K562 (cell line): ENCODE data around the gene HOXA10. TPM values are rescaled to one million over a fixed set of nuclear protein-coding genes. Genes with fewer than 3 reads are reported as not detected.

Experiments used
- ATAC-seq: fragments of 200-7000 bp; cut with Tn5 transposase; 3 replicates; pipeline ENCODE4 v1.9.1; 2020; ENCODE audit warnings: moderate library complexity
- BruUV-seq: library from RNA; stranded (reverse); fragments of 400-500 nt; replicated peaks from 2 replicates; lab custom pipeline; 2021; lab: Mats Ljungman, UMichigan
- CTCF ChIA-PET: fragments of 300-600 bp; formaldehyde crosslinking; extraction: SDS; loops from one replicate; lab custom pipeline; 2021; ENCODE audit warnings: low intra/inter-chr PET ratio; lab: Yijun Ruan, JAX
- POLR2A ChIA-PET: fragments of 300-600, 350-650 bp; sonication (Branson Sonifier 250); formaldehyde crosslinking; extraction: SDS; loops from one replicate; lab custom pipeline; 2021; ENCODE audit warnings: antibody characterized with exemption, inconsistent platforms; lab: Yijun Ruan, JAX
- DNase-seq, 4 experiments: peaks; one replicate each; pipeline versions ENCODE4 v3.0.0 to v3.0.0-alpha.2; 2011 to 2018; ENCODE audit warnings: low spot score in 3 of 4, mixed read lengths in 3 of 4; ENCODE audit errors: extremely low read depth in 1 of 4
- FAIRE-seq: peaks from 2 replicates; lab custom pipeline; 2011; peaks lifted over from hg19 to GRCh38; lab: Jason Lieb, UNC
- H2AFZ ChIP-seq: 2 replicates; pipeline ENCODE4 v1.6.0; 2011; ENCODE audit warnings: low read depth, low read length, control low read depth, inconsistent platforms
- H3K27ac ChIP-seq: fragments of 200-600 bp; 3 replicates; pipeline ENCODE4 v1.8.0; 2011; ENCODE audit warnings: low read depth, mild to moderate bottlenecking, control low read depth, inconsistent platforms, low read length, moderate library complexity, mixed read lengths; ENCODE audit errors: extremely low read depth
- H3K27me3 ChIP-seq, 2 experiments: fragments of 300-600 bp in 1 of 2; 2 replicates in 1 of 2; 3 replicates in 1 of 2; pipeline versions ENCODE4 v1.6.0 to v1.8.0; 2011; ENCODE audit warnings: inconsistent platforms in 2 of 2, low read length in 2 of 2, mild to moderate bottlenecking in 1 of 2, mixed read lengths in 1 of 2, moderate library complexity in 1 of 2; ENCODE audit not compliant: control insufficient read depth in 2 of 2, insufficient read depth in 2 of 2
- H3K36me3 ChIP-seq: fragments of 300-600 bp; 3 replicates; pipeline ENCODE4 v1.8.0; 2011; ENCODE audit warnings: mild to moderate bottlenecking, low read length, inconsistent platforms; ENCODE audit not compliant: control insufficient read depth, insufficient read depth
- H3K4me1 ChIP-seq, 2 experiments: fragments of 200-600 bp in 1 of 2; replicated peaks in 1 of 2; 2 replicates in 1 of 2; 3 replicates in 1 of 2; pipeline versions ENCODE4 v1.5.1 to v1.8.0; 2011; ENCODE audit warnings: inconsistent platforms in 2 of 2, low read length in 2 of 2, mild to moderate bottlenecking in 1 of 2, mixed read lengths in 1 of 2, moderate library complexity in 1 of 2; ENCODE audit not compliant: control insufficient read depth in 2 of 2, insufficient read depth in 2 of 2
- H3K4me2 ChIP-seq: 2 replicates; pipeline ENCODE4 v1.6.1; 2011; ENCODE audit warnings: low read length, control low read depth, inconsistent platforms, mixed read lengths; ENCODE audit not compliant: insufficient read depth
- H3K4me3 ChIP-seq: fragments of 200-600 bp; sonication (generic), shearing (Covaris generic); 2 replicates; pipeline ENCODE4 v1.5.1; 2016; ENCODE audit warnings: control low read depth, inconsistent platforms
- H3K79me2 ChIP-seq: fragments of 200-600 bp; 3 replicates; pipeline ENCODE4 v1.8.0; 2011; ENCODE audit warnings: low read length, inconsistent platforms; ENCODE audit not compliant: control insufficient read depth, insufficient read depth
- H3K9ac ChIP-seq, 2 experiments: 2 replicates each; pipeline versions ENCODE4 v1.6.0 to v1.6.1; 2011; ENCODE audit warnings: low read depth in 2 of 2, low read length in 2 of 2, control low read depth in 1 of 2, inconsistent platforms in 1 of 2, mild to moderate bottlenecking in 1 of 2, mixed read lengths in 1 of 2; ENCODE audit not compliant: insufficient read depth in 1 of 2
- H3K9me1 ChIP-seq: one replicate; pipeline ENCODE4 v1.6.0; 2011; ENCODE audit warnings: inconsistent platforms, mild to moderate bottlenecking, low read length, moderate library complexity; ENCODE audit not compliant: control insufficient read depth, insufficient read depth
- H3K9me3 ChIP-seq: replicated peaks from 2 replicates; pipeline ENCODE4 v1.5.1; 2011; ENCODE audit warnings: low read depth, low read length, inconsistent platforms; ENCODE audit not compliant: control insufficient read depth, insufficient read depth
- H4K20me1 ChIP-seq: replicated peaks from 2 replicates; pipeline ENCODE4 v1.6.1; 2011; ENCODE audit warnings: low read length, inconsistent platforms, mixed read lengths; ENCODE audit not compliant: control insufficient read depth, insufficient read depth
- CBX8 ChIP-seq: fragments of 200-600 bp; sonication (generic); IDR thresholded peaks from 2 replicates; pipeline ENCODE4 v1.6.1; 2012; ENCODE audit warnings: borderline replicate concordance, mixed run types, low read depth, mild to moderate bottlenecking, moderate library complexity, mixed read lengths, low read length, control low read depth, inconsistent platforms; ENCODE audit not compliant: poor library complexity, severe bottlenecking; ENCODE audit errors: extremely low read depth
- CHD2 ChIP-seq: IDR thresholded peaks from 2 replicates; pipeline ENCODE4 v1.6.1; 2011; ENCODE audit warnings: low read depth, low read length
- CTBP1 ChIP-seq: fragments of 450-650 bp; IDR thresholded peaks from 2 replicates; pipeline ENCODE4 v1.6.1; 2016; ENCODE audit warnings: borderline replicate concordance
- HMGN3 ChIP-seq: IDR thresholded peaks from 2 replicates; pipeline ENCODE4 v1.6.1; 2011; ENCODE audit warnings: borderline replicate concordance, low read depth, mild to moderate bottlenecking, mixed read lengths, low read length; ENCODE audit not compliant: insufficient read length; ENCODE audit errors: extremely low read depth
- MCM5 ChIP-seq: fragments of 450-650 bp; IDR thresholded peaks from 2 replicates; pipeline ENCODE4 v1.6.1; 2016; ENCODE audit warnings: low read depth
- PCBP1 ChIP-seq: fragments of 200-400 bp; formaldehyde crosslinking; IDR thresholded peaks from 2 replicates; pipeline ENCODE4 v1.6.1; 2018; ENCODE audit warnings: mild to moderate bottlenecking, low read depth, low read length; ENCODE audit not compliant: poor library complexity, severe bottlenecking
- POLR3A ChIP-seq: IDR thresholded peaks from 2 replicates; pipeline ENCODE4 v1.6.1; 2011; ENCODE audit warnings: borderline replicate concordance, mild to moderate bottlenecking, moderate library complexity; ENCODE audit not compliant: insufficient read length, insufficient read depth; ENCODE audit errors: extremely low read depth
- POLR3G ChIP-seq: IDR thresholded peaks from 2 replicates; pipeline ENCODE4 v1.6.1; 2011; ENCODE audit not compliant: insufficient read length, insufficient replicate concordance; ENCODE audit errors: extremely low read depth
- SNIP1 ChIP-seq: fragments of 450-650 bp; IDR thresholded peaks from 2 replicates; pipeline ENCODE4 v1.7.1; 2017; ENCODE audit warnings: low read depth, mild to moderate bottlenecking
- TFAM ChIP-seq: fragments of 250-450 bp; sonication (Bioruptor Pico); conservative IDR thresholded peaks from 2 replicates; pipeline ENCODE4 v1.5.0; 2021; ENCODE audit warnings: mild to moderate bottlenecking, moderate library complexity
- ZBTB1 ChIP-seq: sonication (generic); formaldehyde crosslinking; IDR thresholded peaks from 2 replicates; pipeline ENCODE4 v1.8.1; 2023; ENCODE audit warnings: missing genetic modification reagents, low read depth, mild to moderate bottlenecking, borderline replicate concordance
- ZNF316 ChIP-seq: fragments of 450-650 bp; IDR thresholded peaks from 2 replicates; pipeline ENCODE4 v1.6.1; 2016
- WGBS: fragments of 100-300 bp; shearing (Covaris generic); methylation state at CpG from one replicate; pipeline ENCODE4 v1.1.6; 2016; ENCODE audit warnings: low coverage, mixed read lengths; ENCODE audit not compliant: insufficient coverage; ENCODE audit errors: missing lambda C conversion rate; 5-methylcytosine and 5-hydroxymethylcytosine counted together
- in situ Hi-C: fragments of 300-500 bp; cut with MboI; formaldehyde crosslinking; loops from 4 replicates; pipeline ENCODE4 v1.15.0; 2018; ENCODE audit warnings: inconsistent platforms, mixed read lengths
- intact Hi-C: fragments of 100-400 bp; cut with micrococcal nuclease; formaldehyde crosslinking; loops from 2 replicates; pipeline ENCODE4 v1.14.2; 2022
- polyA plus RNA-seq, 8 experiments: library from polyadenylated mRNA; depleted of rRNA in 4 of 8; stranded (reverse) in 5 of 8; unstranded in 3 of 8; fragments of >200 nt; fragmentation: Nextera tagmentation in 2 of 8; fragmentation: Illumina TruSeq in 1 of 8; extraction: Ambion mirVana in 2 of 8; extraction: Trizol in 1 of 8; gene quantifications; 2 replicates each; pipeline versions ENCODE4 v1.2.1 to v1.2.3, GENCODE V29; 2011 to 2014; ENCODE audit warnings: inconsistent platforms in 1 of 8, missing spikeins in 1 of 8
- total RNA-seq, 7 experiments: library from RNA; depleted of rRNA in 6 of 7; stranded (reverse); fragments of >200 nt in 6 of 7; fragmentation: Illumina TruSeq in 2 of 7; extraction: Trizol in 2 of 7; gene quantifications; 2 replicates each; pipeline versions ENCODE4 v1.2.1 to v1.2.3, GENCODE V29; 2011 to 2021; ENCODE audit warnings: low replicate concordance in 1 of 7
- TF ChIP-seq, protein P1 (sequence below), 3 experiments: fragments of 200-800 bp in 1 of 3; fragments of 250-450 bp in 1 of 3; fragments of 450-650 bp in 1 of 3; sonication (Bioruptor Pico) in 1 of 3; sonication (Bioruptor generic) in 1 of 3; formaldehyde crosslinking in 1 of 3; IDR thresholded peaks; 2 replicates each; pipeline versions ENCODE4 v1.6.1 to v1.8.0; 2016 to 2022; ENCODE audit warnings: mild to moderate bottlenecking in 2 of 3, missing genetic modification characterization in 2 of 3, missing compliant biosample characterization in 1 of 3, moderate library complexity in 1 of 3
- TF ChIP-seq, protein P2 (sequence below): sonication (generic); formaldehyde crosslinking; IDR thresholded peaks from 2 replicates; pipeline ENCODE4 v1.8.0; 2022; ENCODE audit warnings: missing genetic modification reagents, mild to moderate bottlenecking, borderline replicate concordance

Gene HOXA10
- total and polyA plus RNA-seq, 9 of the 15 experiments (the other 6 are each of a cell fraction or from before 2014, with no cell fraction given) = not detected

DNA sequence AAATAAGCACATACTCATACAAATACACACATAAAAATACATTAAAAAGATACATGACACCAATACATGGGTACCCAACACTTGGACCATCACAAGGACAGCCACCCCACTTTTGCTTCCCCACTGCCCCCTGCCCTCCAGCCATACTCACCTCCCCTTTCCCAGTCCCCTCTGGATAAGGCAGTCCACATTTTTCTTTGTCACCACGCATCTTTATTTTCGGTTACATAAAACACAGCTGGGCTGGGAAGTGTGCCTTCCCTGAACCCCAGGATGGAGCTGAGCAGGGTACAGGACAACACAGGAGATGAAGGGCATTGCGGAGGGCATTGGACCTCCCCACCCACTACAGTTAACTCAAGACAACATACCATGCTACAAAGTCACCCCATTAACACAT is 20.6 kb downstream of the HOXA10 start:
- Histone ChIP-seq H3K4me1 (peaks cover 0 to 15% of the 10 kb centered on the region in 2 experiments; a peak in 2 of 5 replicates), H3K9me1 (no peaks in the 10 kb centered on the region), H3K27ac (no peak overlapping the region), H4K20me1 (no peaks in the 10 kb centered on the region), H3K9me3 (no peaks in the 10 kb centered on the region), H3K36me3 (no peaks in the 10 kb centered on the region), H3K79me2 (no peaks in the 10 kb centered on the region), H2AFZ (no peak overlapping the region), H3K9ac (no peak overlapping the region), H3K4me2 (no peak overlapping the region), H3K27me3 (peaks cover 38 to 89% of the 10 kb centered on the region in 2 experiments), H3K4me3 (no peak overlapping the region)
- TF ChIP-seq POLR3A (no peak), MCM5 (no peak), ZBTB1 (CRISPR knock-in tag) (no peak), PCBP1 (no peak), HMGN3 (no peak), SNIP1 (no peak), CBX8 (no peak), POLR3G (no peak), CHD2 (no peak), CTBP1 (no peak), ZNF316 (no peak), TFAM (CRISPR knock-in tag) (no peak)
- TF ChIP-seq, protein P1, sequence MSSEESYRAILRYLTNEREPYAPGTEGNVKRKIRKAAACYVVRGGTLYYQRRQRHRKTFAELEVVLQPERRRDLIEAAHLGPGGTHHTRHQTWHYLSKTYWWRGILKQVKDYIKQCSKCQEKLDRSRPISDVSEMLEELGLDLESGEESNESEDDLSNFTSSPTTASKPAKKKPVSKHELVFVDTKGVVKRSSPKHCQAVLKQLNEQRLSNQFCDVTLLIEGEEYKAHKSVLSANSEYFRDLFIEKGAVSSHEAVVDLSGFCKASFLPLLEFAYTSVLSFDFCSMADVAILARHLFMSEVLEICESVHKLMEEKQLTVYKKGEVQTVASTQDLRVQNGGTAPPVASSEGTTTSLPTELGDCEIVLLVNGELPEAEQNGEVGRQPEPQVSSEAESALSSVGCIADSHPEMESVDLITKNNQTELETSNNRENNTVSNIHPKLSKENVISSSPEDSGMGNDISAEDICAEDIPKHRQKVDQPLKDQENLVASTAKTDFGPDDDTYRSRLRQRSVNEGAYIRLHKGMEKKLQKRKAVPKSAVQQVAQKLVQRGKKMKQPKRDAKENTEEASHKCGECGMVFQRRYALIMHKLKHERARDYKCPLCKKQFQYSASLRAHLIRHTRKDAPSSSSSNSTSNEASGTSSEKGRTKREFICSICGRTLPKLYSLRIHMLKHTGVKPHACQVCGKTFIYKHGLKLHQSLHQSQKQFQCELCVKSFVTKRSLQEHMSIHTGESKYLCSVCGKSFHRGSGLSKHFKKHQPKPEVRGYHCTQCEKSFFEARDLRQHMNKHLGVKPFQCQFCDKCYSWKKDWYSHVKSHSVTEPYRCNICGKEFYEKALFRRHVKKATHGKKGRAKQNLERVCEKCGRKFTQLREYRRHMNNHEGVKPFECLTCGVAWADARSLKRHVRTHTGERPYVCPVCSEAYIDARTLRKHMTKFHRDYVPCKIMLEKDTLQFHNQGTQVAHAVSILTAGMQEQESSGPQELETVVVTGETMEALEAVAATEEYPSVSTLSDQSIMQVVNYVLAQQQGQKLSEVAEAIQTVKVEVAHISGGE (CRISPR knock-in tag; IDR thresholded peaks at IDR 0.05) = no peak
- TF ChIP-seq, protein P2, sequence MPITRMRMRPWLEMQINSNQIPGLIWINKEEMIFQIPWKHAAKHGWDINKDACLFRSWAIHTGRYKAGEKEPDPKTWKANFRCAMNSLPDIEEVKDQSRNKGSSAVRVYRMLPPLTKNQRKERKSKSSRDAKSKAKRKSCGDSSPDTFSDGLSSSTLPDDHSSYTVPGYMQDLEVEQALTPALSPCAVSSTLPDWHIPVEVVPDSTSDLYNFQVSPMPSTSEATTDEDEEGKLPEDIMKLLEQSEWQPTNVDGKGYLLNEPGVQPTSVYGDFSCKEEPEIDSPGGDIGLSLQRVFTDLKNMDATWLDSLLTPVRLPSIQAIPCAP (CRISPR knock-in tag) = no peak
- no TSS peak for BruUV-seq
- no peak for ATAC-seq
- 3% methylated on average over 3 of the region's 3 CpGs for WGBS
- intact Hi-C loops (no loop called here), in situ Hi-C loops (loop anchor here (25.0 kb wide), 3 partner anchors 641 to 1266 kb away; no protein-coding TSS in a partner anchor)
- no peak for FAIRE-seq
- ChIA-PET POLR2A (no interaction called here), CTCF (no interaction called here)
- DNase-seq = no peak
